HG02943 (cell line): ENCODE data around the gene MYO1C.
A peak's percentile ranks its signal among the peaks of the same experiment; 100 is the strongest.

Experiments used
- ATAC-seq: cut with Tn5 transposase; IDR thresholded peaks from one replicate; pipeline ENCODE4 v1.9.1; 2021; ENCODE audit warnings: mild to moderate bottlenecking, low read depth, moderate library complexity; ENCODE audit not compliant: unreplicated experiment

The MYO1C gene

GRCh38 chr17:1487939-1488825 is 4.3 kb downstream of the MYO1C start:
- peak; percentile 37 for ATAC-seq

- no peak for ATAC-seq
These were observed 5.4 kb downstream of the MYO1C start for GRCh38 chr17:1486802-1487695.

GRCh38 chr17:1485423-1486376 is 6.8 kb downstream of the MYO1C start:
- no peak for ATAC-seq

GRCh38 chr17:1484676-1485422 is 7.6 kb downstream of the MYO1C start:
- ATAC-seq, result no peak

GRCh38 chr17:1484060-1484535 is 8.4 kb downstream of the MYO1C start:
- no peak for ATAC-seq

- no peak for ATAC-seq
These were observed 9.8 kb downstream of the MYO1C start for GRCh38 chr17:1482680-1483079.

- no peak for ATAC-seq
These were observed 10.8 kb downstream of the MYO1C start for GRCh38 chr17:1481736-1482135.

GRCh38 chr17:1480747-1481465 is 11.6 kb downstream of the MYO1C start:
- ATAC-seq, result no peak

- no peak for ATAC-seq
These were observed 14.1 kb downstream of the MYO1C start for GRCh38 chr17:1478418-1478817.

GRCh38 chr17:1475321-1475854 is 17.1 kb downstream of the MYO1C start:
- no peak for ATAC-seq

- no peak for ATAC-seq
These were observed 17.9 kb downstream of the MYO1C start for GRCh38 chr17:1474402-1475189.

GRCh38 chr17:1473841-1474240 is 18.6 kb downstream of the MYO1C start:
- no peak for ATAC-seq

- ATAC-seq, result no peak
These were observed 19.3 kb downstream of the MYO1C start for GRCh38 chr17:1473170-1473569.

- ATAC-seq, result no peak
These were observed 20.3 kb downstream of the MYO1C start for GRCh38 chr17:1471911-1472821.

- no peak for ATAC-seq
These were observed 21.0 kb downstream of the MYO1C start for GRCh38 chr17:1471490-1471889.

- ATAC-seq, result no peak
These were observed 21.6 kb downstream of the MYO1C start for GRCh38 chr17:1470755-1471462.
